Right ventricle myocardium inferior (tissue), 1 donor: Measurements from ENCODE around the gene C19orf47. TPM values are rescaled to one million over a fixed set of nuclear protein-coding genes. Genes with fewer than 3 reads are reported as not detected.
A peak's percentile ranks its signal among the peaks of the same experiment; 100 is the strongest.

Source experiments
- ATAC-seq: fragments of 200-7000 bp; cut with Tn5 transposase; one replicate; pipeline ENCODE4 v1.9.1; 2020; ENCODE audit warnings: mild to moderate bottlenecking, moderate library complexity
- DNase-seq: peaks from one replicate; pipeline ENCODE4 v3.0.0; 2021; ENCODE audit errors: missing footprints
- intact Hi-C: fragments of 100-400 bp; cut with DNase I; formaldehyde crosslinking; loops from one replicate; pipeline ENCODE4 v1.11.0; 2022
- long read RNA-seq: library from polyadenylated mRNA; unstranded; transcript quantifications from one replicate; pipeline ENCODE4 v2.0.0, GENCODE V29; 2021
- total RNA-seq: library from RNA; stranded (reverse); fragmentation: NEBNext Ultra II Directional; extraction: Animal tissue kit (Norgen Biotek cat#: 25700); gene quantifications from one replicate; pipeline ENCODE4 v1.2.1, GENCODE V29; 2021
- donor health status: DM: no; HTN: yes; CAD: no; lungs with severe emphysema.

Gene C19orf47
- total RNA-seq = 222 TPM
- long read RNA-seq, partial matches to known transcripts = 36 of 55 reads
- long read RNA-seq, other reads (novel, unspliced or antisense) = 19 of 55 reads

GRCh38 chr19:40348125-40348913, at the start of gene C19orf47, which contains the start of gene PLD3:
C19orf47 (minus strand) TSS chr19:40348397; CDS start chr19:40341857, 6,540 bp downstream.
PLD3 (plus strand) TSS chr19:40348695; CDS start chr19:40366484, 17,789 bp downstream.
- intact Hi-C loops = loop anchor here (5.0 kb wide), 1 partner anchor 74 kb away; no protein-coding TSS in a partner anchor
- peak; percentile 100 for DNase-seq
- peak; percentile 99 for ATAC-seq

- no peak for DNase-seq
- intact Hi-C loops = no loop called here
- no peak for ATAC-seq
Observed at GRCh38 chr19:40397568-40397906, 49.3 kb upstream of the C19orf47 start.

GRCh38 chr19:40396886-40397567, 48.8 kb upstream of the C19orf47 start:
- intact Hi-C loops = no loop called here
- DNase-seq (no peak), ATAC-seq (no peak)

- no peak for ATAC-seq
- intact Hi-C loops = no loop called here
- no peak for DNase-seq
Observed at GRCh38 chr19:40395956-40396355, 47.8 kb upstream of the C19orf47 start.

- ATAC-seq (no peak), DNase-seq (no peak)
- intact Hi-C loops = no loop called here
Observed at GRCh38 chr19:40394816-40395210, 46.6 kb upstream of the C19orf47 start.

- ATAC-seq (no peak), DNase-seq (no peak)
- intact Hi-C loops = no loop called here
Observed at GRCh38 chr19:40393894-40394815, 46.0 kb upstream of the C19orf47 start.

- ATAC-seq (no peak), DNase-seq (no peak)
- intact Hi-C loops = no loop called here
Observed at GRCh38 chr19:40392894-40393517, 44.8 kb upstream of the C19orf47 start.

GRCh38 chr19:40392123-40392522, 43.9 kb upstream of the C19orf47 start:
- DNase-seq (no peak), ATAC-seq (no peak)
- intact Hi-C loops = no loop called here

- intact Hi-C loops = no loop called here
- DNase-seq = no peak
- ATAC-seq = no peak
Observed at GRCh38 chr19:40390084-40390742, 42.0 kb upstream of the C19orf47 start, which contains the start of gene HIPK4. HIPK4 (minus strand) TSS chr19:40390181; CDS start chr19:40389902, 279 bp downstream.

GRCh38 chr19:40389404-40390083, 41.3 kb upstream of the C19orf47 start:
- no peak for DNase-seq
- intact Hi-C loops = no loop called here

GRCh38 chr19:40388481-40388880, 40.3 kb upstream of the C19orf47 start:
- ATAC-seq = no peak
- DNase-seq = no peak
- intact Hi-C loops = no loop called here

More at GRCh38 chr19:40389404-40390083, 41.3 kb upstream of the C19orf47 start:
- no peak for ATAC-seq

GRCh38 chr19:40387155-40387554, 39.0 kb upstream of the C19orf47 start:
- intact Hi-C loops = no loop called here
- no peak for ATAC-seq

GRCh38 chr19:40383668-40384248, 35.6 kb upstream of the C19orf47 start:
- intact Hi-C loops = no loop called here
- ATAC-seq (no peak), DNase-seq (no peak)

More at GRCh38 chr19:40387155-40387554, 39.0 kb upstream of the C19orf47 start:
- DNase-seq = peak; percentile 25

GRCh38 chr19:40381321-40381720, 33.1 kb upstream of the C19orf47 start:
- ATAC-seq (no peak), DNase-seq (peak; percentile 11)
- intact Hi-C loops = no loop called here

GRCh38 chr19:40380199-40381037, 32.2 kb upstream of the C19orf47 start:
- peak; percentile 14 for ATAC-seq
- intact Hi-C loops = no loop called here
- DNase-seq = no peak
